CD8-positive, alpha-beta memory T cell (primary cell): Measurements from ENCODE around the gene ADPRM. TPM values are rescaled to one million over a fixed set of nuclear protein-coding genes. Genes with fewer than 3 reads are reported as not detected.
"Not testable (repeated sequence)": the region's sequence is repeated elsewhere in the genome, so short reads cannot be mapped to it uniquely, and the experiment has no call there.

Experiments
- CTCF ChIA-PET: fragments of 350-600 bp; sonication (Branson Sonifier 250); formaldehyde crosslinking; loops from one replicate; lab custom pipeline; 2021; ENCODE audit warnings: antibody characterized with exemption; lab: Charles Lee
- POLR2A ChIA-PET: fragments of 350-600 bp; sonication (Branson Sonifier 250); formaldehyde crosslinking; loops from one replicate; lab custom pipeline; 2021; ENCODE audit warnings: antibody characterized with exemption; lab: Charles Lee
- DNase-seq, 5 donors: peaks; one replicate each; pipeline versions ENCODE4 v3.0.0 to v3.0.0-alpha.2; 2020 to 2022; ENCODE audit warnings: mixed read lengths in 1 of 5
- H3K27ac ChIP-seq: one replicate; pipeline ENCODE4 v1.7.0; 2013; ENCODE audit warnings: low read depth, mild to moderate bottlenecking, low read length, moderate library complexity
- H3K27me3 ChIP-seq: 2 replicates; pipeline ENCODE4 v1.7.0; 2013; ENCODE audit warnings: low read length, mild to moderate bottlenecking; ENCODE audit not compliant: insufficient read depth, poor library complexity, severe bottlenecking
- H3K36me3 ChIP-seq: 2 replicates; pipeline ENCODE4 v1.7.0; 2013; ENCODE audit warnings: mild to moderate bottlenecking, low read length, moderate library complexity; ENCODE audit not compliant: insufficient read depth
- H3K4me1 ChIP-seq: 2 replicates; pipeline ENCODE4 v1.7.0; 2013; ENCODE audit warnings: mild to moderate bottlenecking, low read length, moderate library complexity; ENCODE audit not compliant: insufficient read depth
- H3K4me3 ChIP-seq: 2 replicates; pipeline ENCODE4 v1.7.0; 2013; ENCODE audit warnings: mild to moderate bottlenecking, low read length
- H3K9me3 ChIP-seq: 2 replicates; pipeline ENCODE4 v1.7.0; 2013; ENCODE audit warnings: mild to moderate bottlenecking, low read length
- H3K27ac Mint-ChIP-seq, 8 donors: one replicate each; pipeline ENCODE4 v1.8.0; 2020 to 2021; ENCODE audit warnings: mixed read lengths in 8 of 8, mild to moderate bottlenecking in 6 of 8, inconsistent platforms in 3 of 8, moderate library complexity in 3 of 8
- H3K27me3 Mint-ChIP-seq, 2 donors: one replicate each; pipeline ENCODE4 v1.8.0; 2020 to 2021; ENCODE audit warnings: mixed read lengths in 2 of 2, mild to moderate bottlenecking in 1 of 2, moderate library complexity in 1 of 2
- H3K36me3 Mint-ChIP-seq, 3 donors: one replicate each; pipeline ENCODE4 v1.8.0; 2020 to 2021; ENCODE audit warnings: mixed read lengths in 3 of 3, inconsistent platforms in 1 of 3, mild to moderate bottlenecking in 1 of 3
- H3K4me1 Mint-ChIP-seq, 3 donors: one replicate each; pipeline ENCODE4 v1.8.0; 2020 to 2021; ENCODE audit warnings: mixed read lengths in 3 of 3, inconsistent platforms in 1 of 3, mild to moderate bottlenecking in 1 of 3
- H3K4me3 Mint-ChIP-seq, 7 donors: one replicate each; pipeline ENCODE4 v1.8.0; 2020 to 2021; ENCODE audit warnings: mixed read lengths in 7 of 7, mild to moderate bottlenecking in 6 of 7, moderate library complexity in 4 of 7, inconsistent platforms in 2 of 7
- H3K9me3 Mint-ChIP-seq, 5 donors: one replicate each; pipeline ENCODE4 v1.8.0; 2020 to 2022; ENCODE audit warnings: mixed read lengths in 5 of 5, mild to moderate bottlenecking in 3 of 5, moderate library complexity in 2 of 5, inconsistent platforms in 1 of 5
- polyA plus RNA-seq: library from polyadenylated mRNA; unstranded; fragments of 300-500 nt; fragmentation: Illumina TruSeq; gene quantifications from one replicate; pipeline ENCODE4 v1.2.3, GENCODE V29; 2021
- total RNA-seq, 2 experiments: library from RNA; stranded (reverse); gene quantifications; one replicate each; pipeline ENCODE4 v1.2.3, GENCODE V29; 2021

The ADPRM gene
- total and polyA plus RNA-seq, 3 experiments from 2014 or later, result 9.8 to 27.3 (median 10.0) TPM

DNA sequence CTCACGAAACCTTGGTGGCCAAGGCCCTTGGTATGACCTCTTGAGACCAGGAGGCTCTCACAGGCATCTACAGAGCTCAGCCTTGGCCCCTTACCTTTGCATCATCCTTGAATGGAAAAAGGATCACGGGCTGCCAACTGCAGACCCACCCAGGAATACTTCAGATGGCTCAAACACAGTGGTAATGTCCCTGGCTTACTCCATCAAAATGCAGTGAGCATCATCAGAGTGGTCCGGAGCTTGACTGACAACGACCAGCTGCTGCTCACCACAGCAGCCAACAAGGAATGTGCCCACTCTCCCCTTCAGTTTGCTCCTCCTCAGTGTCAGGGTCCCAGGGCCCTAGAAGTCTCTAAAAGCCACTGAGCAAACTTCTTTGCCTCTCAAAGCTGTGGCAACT, 22.7 kb upstream of the ADPRM start:
- Histone ChIP-seq H3K9me3 (no peaks in the 10 kb centered on the region), H3K4me3 (no peak overlapping the region), H3K36me3 (peaks cover 6% of the 10 kb centered on the region), H3K27ac (no peak overlapping the region), H3K4me1 (no peaks in the 10 kb centered on the region), H3K27me3 (no peaks in the 10 kb centered on the region)
- ChIA-PET CTCF (interaction anchor here (2.2 kb wide), 1 partner anchor 28 kb away, joined by 8 read pairs; no protein-coding TSS in a partner anchor), POLR2A (no interaction called here)
- no peaks in the 10 kb centered on the region for H3K4me1 Mint-ChIP-seq
- no peak overlapping the region for H3K4me3 Mint-ChIP-seq
- H3K36me3 Mint-ChIP-seq, result peaks cover 0 to 66% (median 11%) of the 10 kb centered on the region in 3 donors
- no peak for DNase-seq
- H3K27ac Mint-ChIP-seq, result no peak overlapping the region
- no peaks in the 10 kb centered on the region for H3K27me3 Mint-ChIP-seq
- no peaks in the 10 kb centered on the region for H3K9me3 Mint-ChIP-seq

DNA sequence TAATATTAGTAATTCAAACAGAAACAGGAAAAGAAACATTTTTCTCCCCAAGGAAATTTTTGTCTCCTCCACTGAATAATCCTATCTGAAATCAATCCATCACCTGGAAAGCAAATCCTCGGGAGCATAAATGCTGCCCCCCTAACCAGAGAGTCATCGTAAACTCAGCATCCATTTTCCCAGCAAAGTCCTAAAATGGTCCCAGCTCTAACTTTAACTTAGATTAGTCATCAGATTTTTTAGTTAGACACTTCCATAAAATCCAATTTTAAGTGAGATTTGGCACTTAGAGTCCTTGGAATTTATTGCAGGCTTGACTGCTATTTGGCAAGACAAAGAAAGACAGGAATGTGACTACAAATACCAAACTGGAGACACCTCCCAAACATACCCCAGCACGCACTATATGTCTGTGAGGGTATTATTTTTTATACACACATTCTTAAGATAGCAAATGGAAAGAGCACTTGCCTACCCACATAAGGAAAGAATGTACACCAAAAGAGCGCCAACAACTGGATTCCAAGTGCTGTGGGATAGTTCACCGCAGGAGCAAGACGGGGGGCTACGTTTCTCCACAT, 15.4 kb upstream of the ADPRM start:
- POLR2A ChIA-PET, result no interaction called here
- Mint-ChIP-seq H3K4me1 (peaks cover 0 to 3% (median 0%) of the 10 kb centered on the region in 3 donors), H3K4me3 (no peak overlapping the region), H3K36me3 (peaks cover 9 to 88% (median 26%) of the 10 kb centered on the region in 3 donors), H3K9me3 (no peaks in the 10 kb centered on the region), H3K27me3 (no peaks in the 10 kb centered on the region), H3K27ac (no peak overlapping the region)
- H3K4me3 ChIP-seq, result no peak overlapping the region
- CTCF ChIA-PET, result no interaction called here
- no peak overlapping the region for H3K27ac ChIP-seq
- no peak for DNase-seq
- H3K4me1 ChIP-seq, result no peaks in the 10 kb centered on the region
- no peaks in the 10 kb centered on the region for H3K27me3 ChIP-seq
- peaks cover 51% of the 10 kb centered on the region for H3K36me3 ChIP-seq
- H3K9me3 ChIP-seq, result no peaks in the 10 kb centered on the region

DNA sequence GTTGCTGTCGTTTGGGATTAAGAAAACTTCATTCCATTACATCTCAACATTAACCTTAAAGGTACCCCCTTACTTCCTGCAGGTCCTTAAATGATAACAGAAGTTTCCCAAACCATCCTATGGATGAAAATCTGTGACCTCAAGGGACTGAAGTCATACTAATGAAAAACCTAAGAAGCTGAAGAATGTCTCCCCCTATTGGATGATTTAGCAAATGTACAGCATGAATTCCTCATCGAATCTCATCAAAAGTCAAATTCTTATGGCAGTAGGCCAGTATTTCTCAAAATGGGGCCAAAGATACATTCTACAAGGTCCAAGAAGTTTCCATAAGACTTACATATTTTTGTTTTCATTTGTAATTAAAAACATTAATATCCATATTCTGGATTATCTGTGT, 13.5 kb upstream of the ADPRM start:
- Mint-ChIP-seq H3K9me3 (no peaks in the 10 kb centered on the region), H3K27me3 (no peaks in the 10 kb centered on the region), H3K27ac (peak overlapping the region in 1 of 8 donors; percentile 74), H3K36me3 (peaks cover 9 to 82% (median 20%) of the 10 kb centered on the region in 3 donors), H3K4me3 (no peak overlapping the region), H3K4me1 (peaks cover 0 to 8% (median 7%) of the 10 kb centered on the region in 3 donors)
- POLR2A ChIA-PET, result no interaction called here
- Histone ChIP-seq H3K36me3 (peaks cover 59% of the 10 kb centered on the region), H3K27ac (no peak overlapping the region), H3K4me1 (no peaks in the 10 kb centered on the region), H3K4me3 (no peak overlapping the region), H3K27me3 (no peaks in the 10 kb centered on the region), H3K9me3 (no peaks in the 10 kb centered on the region)
- DNase-seq, result peak in 1 of 5 donors; percentile 7
- CTCF ChIA-PET, result interaction anchor here (0.7 kb wide), 1 partner anchor 30 kb away, joined by 3 read pairs; no protein-coding TSS in a partner anchor

DNA sequence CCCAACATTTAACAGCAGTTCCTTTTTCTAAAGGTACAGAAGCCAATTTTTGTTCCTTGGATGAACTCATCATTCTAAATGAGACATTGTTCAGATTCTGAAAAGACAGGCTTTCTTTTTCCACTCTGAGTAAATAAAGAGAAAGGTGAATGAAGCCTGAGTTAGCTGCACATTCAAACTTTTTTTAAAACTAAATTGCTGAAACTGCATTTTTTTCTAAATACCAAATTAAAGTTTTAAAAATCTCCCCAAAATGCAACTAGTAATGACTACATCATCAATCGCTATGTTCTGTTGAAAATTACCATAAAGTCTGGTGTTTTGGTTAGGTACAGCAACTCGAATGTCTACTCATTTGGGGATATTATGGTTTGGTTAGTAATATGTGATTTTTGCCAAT, 9.9 kb upstream of the ADPRM start:
- no peaks in the 10 kb centered on the region for H3K27me3 ChIP-seq
- peaks cover 21 to 31% (median 28%) of the 10 kb centered on the region in 3 donors for H3K4me1 Mint-ChIP-seq
- POLR2A ChIA-PET, result no interaction called here
- H3K36me3 ChIP-seq, result peaks cover 50% of the 10 kb centered on the region
- no peak for DNase-seq
- no peak overlapping the region for H3K4me3 ChIP-seq
- no peaks in the 10 kb centered on the region for H3K27me3 Mint-ChIP-seq
- CTCF ChIA-PET, result no interaction called here
- H3K4me1 ChIP-seq, result no peaks in the 10 kb centered on the region
- peaks cover 11 to 82% (median 25%) of the 10 kb centered on the region in 3 donors for H3K36me3 Mint-ChIP-seq
- H3K9me3 ChIP-seq, result no peaks in the 10 kb centered on the region
- no peak overlapping the region for H3K27ac ChIP-seq
- no peak overlapping the region for H3K4me3 Mint-ChIP-seq
- no peaks in the 10 kb centered on the region for H3K9me3 Mint-ChIP-seq
- H3K27ac Mint-ChIP-seq, result no peak overlapping the region

DNA sequence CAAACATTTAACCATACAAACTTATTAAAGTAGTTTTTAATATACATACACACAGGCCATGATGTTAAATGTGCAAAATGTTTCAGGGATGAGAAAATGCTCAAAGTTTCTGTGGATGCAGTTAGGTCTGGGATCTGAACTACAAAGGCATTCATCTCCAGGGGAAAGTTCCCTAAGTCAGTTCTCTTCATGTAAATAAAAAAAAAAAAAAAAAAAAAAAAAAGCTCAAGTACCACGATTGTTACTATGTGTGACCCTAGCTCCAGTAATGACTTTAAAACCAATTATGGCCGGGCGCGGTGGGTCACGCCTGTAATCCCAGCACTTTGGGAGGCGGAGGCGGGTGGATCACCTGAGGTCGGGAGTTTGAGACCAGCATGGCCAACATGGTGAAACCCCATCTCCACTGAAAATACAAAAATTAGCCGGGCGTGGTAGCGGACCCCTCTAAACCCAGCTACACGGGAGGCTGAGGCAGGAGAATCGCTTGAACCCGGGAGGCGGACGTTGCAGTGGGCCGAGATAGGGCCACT, 1.5 kb upstream of the ADPRM start:
- Mint-ChIP-seq H3K36me3 (peaks cover 0 to 58% (median 16%) of the 10 kb centered on the region in 3 donors), H3K27ac (peak overlapping the region in 6 of 8 donors; percentile 35 to 98 (median 90)), H3K4me3 (peak overlapping the region; percentile 85 to 99 (median 96)), H3K4me1 (peaks cover 53 to 72% (median 71%) of the 10 kb centered on the region in 3 donors)
- ChIA-PET POLR2A (interaction anchor here (0.5 kb wide), 1 partner anchor 131 kb away, joined by 5 read pairs; no protein-coding TSS in a partner anchor), CTCF (interaction anchor here (0.9 to 1.6 kb wide), 2 partner anchors 49 to 79 kb away, joined by 3 to 5 read pairs; no protein-coding TSS in a partner anchor)
- H3K27me3 Mint-ChIP-seq, DNase-seq, H3K9me3 Mint-ChIP-seq, H3K27me3 ChIP-seq, H3K9me3 ChIP-seq, H3K4me3 ChIP-seq, H3K27ac ChIP-seq: not testable (repeated sequence)
- Histone ChIP-seq H3K36me3 (peaks cover 14% of the 10 kb centered on the region), H3K4me1 (peaks cover 32% of the 10 kb centered on the region)

DNA sequence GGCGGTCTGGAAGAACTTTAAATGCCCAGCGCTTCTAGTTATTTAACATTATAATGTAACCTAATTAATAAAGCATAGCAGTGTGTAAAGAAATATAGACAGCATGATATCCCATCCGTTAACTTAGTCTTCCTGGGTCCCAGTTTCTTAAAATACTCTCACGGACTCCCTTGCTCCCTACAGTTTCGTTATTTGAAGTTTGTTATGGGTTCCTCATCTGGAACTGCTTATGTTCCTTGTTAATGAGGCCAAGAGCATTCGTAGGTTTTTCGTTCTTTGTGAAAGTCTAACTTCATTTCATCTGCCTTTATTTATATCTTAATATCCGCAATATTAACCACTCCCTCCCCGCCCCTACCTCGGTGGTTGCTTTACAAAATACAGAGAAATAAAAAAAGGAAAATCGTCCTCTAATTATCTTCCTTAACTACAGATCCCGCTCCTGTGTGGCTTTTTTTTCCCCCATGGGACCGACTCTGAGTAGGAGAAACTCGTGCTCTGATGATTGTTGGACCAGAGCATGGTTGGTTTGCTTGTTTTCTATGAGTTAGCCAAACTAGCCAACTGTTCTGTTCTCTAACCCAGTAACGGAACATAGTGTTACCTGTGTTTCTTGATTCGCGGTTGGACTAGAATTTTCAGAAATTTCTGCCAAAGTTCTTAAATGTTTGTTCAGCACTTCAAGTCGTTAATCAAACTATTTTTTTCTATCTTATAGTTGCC, 863 bp downstream of the ADPRM start:
- H3K27ac Mint-ChIP-seq, result peak overlapping the region; percentile 95 to 98 (median 96)
- CTCF ChIA-PET, result no interaction called here
- DNase-seq, result peak in 1 of 5 donors; percentile 11

DNA sequence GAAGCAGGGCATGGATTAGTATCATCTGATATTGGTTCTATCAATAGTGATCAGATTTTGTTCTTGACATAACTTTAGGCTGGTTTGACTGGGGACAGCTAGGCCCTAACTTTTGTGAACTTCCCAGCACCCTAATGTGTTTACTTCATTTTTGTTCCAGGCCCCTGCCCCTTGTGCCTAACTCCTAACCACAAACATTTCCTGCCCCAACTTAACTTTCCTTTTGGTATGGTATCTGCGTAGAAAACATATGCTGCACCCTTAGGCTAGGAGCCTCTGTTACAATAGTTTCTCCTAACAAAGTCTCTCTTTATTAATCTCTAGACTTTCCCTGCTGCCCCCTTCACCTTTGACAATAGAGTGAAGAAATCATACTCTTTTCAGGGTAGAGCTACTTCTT, 2.5 kb downstream of the ADPRM start:
- DNase-seq, result peak in 2 of 5 donors; percentile 25 to 74
- H3K36me3 Mint-ChIP-seq, result peaks cover 0 to 42% (median 4%) of the 10 kb centered on the region in 3 donors
- H3K4me1 Mint-ChIP-seq, result peaks cover 60 to 81% (median 80%) of the 10 kb centered on the region in 3 donors
- CTCF ChIA-PET, result interaction anchor here (1.3 kb wide), 1 partner anchor 37 kb away, joined by 5 read pairs; no protein-coding TSS in a partner anchor
- peaks cover 3% of the 10 kb centered on the region for H3K36me3 ChIP-seq
- no peaks in the 10 kb centered on the region for H3K9me3 Mint-ChIP-seq
- H3K27ac Mint-ChIP-seq, result peak overlapping the region; percentile 9 to 94 (median 86)
- H3K4me3 ChIP-seq, result peak overlapping the region; percentile 10
- H3K27ac ChIP-seq, result peak overlapping the region; percentile 9
- peak overlapping the region; percentile 58 to 86 (median 75) for H3K4me3 Mint-ChIP-seq
- H3K9me3 ChIP-seq, result no peaks in the 10 kb centered on the region
- H3K4me1 ChIP-seq, result peaks cover 55% of the 10 kb centered on the region
- no peaks in the 10 kb centered on the region for H3K27me3 Mint-ChIP-seq
- POLR2A ChIA-PET, result interaction anchor here (0.5 to 0.9 kb wide), 2 partner anchors 17 to 30 kb away, joined by 3 read pairs; partner anchors contain the start of gene TMEM220
- no peaks in the 10 kb centered on the region for H3K27me3 ChIP-seq

More for the DNA sequence above, 863 bp downstream of the ADPRM start:
- POLR2A ChIA-PET, result no interaction called here
- peak overlapping the region; percentile 75 for H3K4me3 ChIP-seq
- Mint-ChIP-seq H3K4me3 (peak overlapping the region; percentile 85 to 99 (median 96)), H3K9me3 (no peaks in the 10 kb centered on the region), H3K27me3 (no peaks in the 10 kb centered on the region), H3K36me3 (peaks cover 0 to 45% (median 11%) of the 10 kb centered on the region in 3 donors), H3K4me1 (peaks cover 61 to 78% (median 78%) of the 10 kb centered on the region in 3 donors)
- peaks cover 51% of the 10 kb centered on the region for H3K4me1 ChIP-seq
- H3K27ac ChIP-seq, result peak overlapping the region; percentile 86
- no peaks in the 10 kb centered on the region for H3K36me3 ChIP-seq
- no peaks in the 10 kb centered on the region for H3K27me3 ChIP-seq
- no peaks in the 10 kb centered on the region for H3K9me3 ChIP-seq
